Thoracic aorta (tissue), 2 donors: ENCODE results near the gene ORC1. TPM values are rescaled to one million over a fixed set of nuclear protein-coding genes. Genes with fewer than 3 reads are reported as not detected.

Source experiments
- ATAC-seq: fragments of 150-250 bp; one replicate; pipeline ENCODE4 v1.8.0; 2017; ENCODE audit warnings: low read depth; ENCODE audit not compliant: insufficient number of reproducible peaks, low FRiP score
- DNase-seq: peaks from one replicate; pipeline ENCODE4 v3.0.0-alpha.2; 2020; ENCODE audit warnings: low spot score
- H3K27ac ChIP-seq, 2 donors: fragments of 200-600 bp; sonication (generic); 1 replicate in 1 of 2; 2 replicates in 1 of 2; pipeline ENCODE4 v1.5.1; 2016; ENCODE audit warnings: mild to moderate bottlenecking in 2 of 2, moderate library complexity in 2 of 2
- H3K27me3 ChIP-seq: fragments of 200-600 bp; sonication (generic); replicated peaks from 2 replicates; pipeline ENCODE4 v1.6.0; 2016; ENCODE audit warnings: mild to moderate bottlenecking; ENCODE audit not compliant: insufficient read depth
- H3K36me3 ChIP-seq: fragments of 200-600 bp; sonication (generic); one replicate; pipeline ENCODE4 v1.5.1; 2016
- H3K4me1 ChIP-seq, 2 donors: fragments of 200-600 bp; sonication (generic); 1 replicate in 1 of 2; 2 replicates in 1 of 2; pipeline versions ENCODE4 v1.5.1 to v1.6.0; 2016; ENCODE audit warnings: low read depth in 2 of 2, mild to moderate bottlenecking in 1 of 2; ENCODE audit not compliant: control insufficient read depth in 1 of 2
- H3K4me3 ChIP-seq: fragments of 200-600 bp; sonication (generic); 2 replicates; pipeline ENCODE4 v1.5.1; 2016; ENCODE audit warnings: mild to moderate bottlenecking
- H3K9me3 ChIP-seq: fragments of 200-600 bp; sonication (generic); 2 replicates; pipeline ENCODE4 v1.5.1; 2016
- total RNA-seq, 2 donors: library from RNA; depleted of rRNA; stranded (reverse); fragments of >200 nt; gene quantifications; one replicate each; pipeline versions ENCODE4 v1.1.0 to v1.2.3, GENCODE V29; 2016
- TF ChIP-seq, protein P1 (sequence below): fragments of 200-600 bp; sonication (generic); IDR thresholded peaks from one replicate; pipeline ENCODE4 v1.5.1; 2019; ENCODE audit warnings: antibody characterized with exemption

Gene ORC1
- total RNA-seq, 2 donors from 2014 or later: 0.49 to 0.95 TPM

DNA sequence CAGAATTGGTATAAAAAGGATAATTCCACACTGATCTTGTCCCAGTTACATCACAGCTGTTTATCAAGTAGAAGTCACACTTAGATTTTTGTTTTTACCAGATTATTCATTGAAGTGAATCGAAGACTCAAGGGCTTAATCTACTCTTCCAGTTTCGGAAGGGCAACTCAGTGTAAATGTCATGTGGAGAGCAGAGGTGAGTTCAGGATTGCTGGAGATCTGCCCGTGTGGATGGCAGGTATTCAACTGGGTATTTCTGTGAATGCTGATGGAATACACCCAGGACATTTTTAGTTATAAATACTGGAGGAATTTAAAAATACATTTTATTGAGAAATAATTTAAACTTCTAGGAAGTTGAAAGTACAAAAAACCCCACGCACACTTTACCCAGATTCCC, 57.6 kb downstream of the ORC1 start:
- Histone ChIP-seq H3K27me3 (no peaks in the 10 kb centered on the region), H3K36me3 (peaks cover 2% of the 10 kb centered on the region), H3K4me1 (no peaks in the 10 kb centered on the region), H3K4me3 (no peak overlapping the region), H3K27ac (no peak overlapping the region), H3K9me3 (no peaks in the 10 kb centered on the region)
- TF ChIP-seq, protein P1, sequence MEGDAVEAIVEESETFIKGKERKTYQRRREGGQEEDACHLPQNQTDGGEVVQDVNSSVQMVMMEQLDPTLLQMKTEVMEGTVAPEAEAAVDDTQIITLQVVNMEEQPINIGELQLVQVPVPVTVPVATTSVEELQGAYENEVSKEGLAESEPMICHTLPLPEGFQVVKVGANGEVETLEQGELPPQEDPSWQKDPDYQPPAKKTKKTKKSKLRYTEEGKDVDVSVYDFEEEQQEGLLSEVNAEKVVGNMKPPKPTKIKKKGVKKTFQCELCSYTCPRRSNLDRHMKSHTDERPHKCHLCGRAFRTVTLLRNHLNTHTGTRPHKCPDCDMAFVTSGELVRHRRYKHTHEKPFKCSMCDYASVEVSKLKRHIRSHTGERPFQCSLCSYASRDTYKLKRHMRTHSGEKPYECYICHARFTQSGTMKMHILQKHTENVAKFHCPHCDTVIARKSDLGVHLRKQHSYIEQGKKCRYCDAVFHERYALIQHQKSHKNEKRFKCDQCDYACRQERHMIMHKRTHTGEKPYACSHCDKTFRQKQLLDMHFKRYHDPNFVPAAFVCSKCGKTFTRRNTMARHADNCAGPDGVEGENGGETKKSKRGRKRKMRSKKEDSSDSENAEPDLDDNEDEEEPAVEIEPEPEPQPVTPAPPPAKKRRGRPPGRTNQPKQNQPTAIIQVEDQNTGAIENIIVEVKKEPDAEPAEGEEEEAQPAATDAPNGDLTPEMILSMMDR: no peak
- DNase-seq (no peak), ATAC-seq (no peak)

- Histone ChIP-seq H3K4me3 (no peak overlapping the region), H3K36me3 (peaks cover 2% of the 10 kb centered on the region), H3K27ac (no peak overlapping the region), H3K27me3 (no peaks in the 10 kb centered on the region), H3K9me3 (no peaks in the 10 kb centered on the region), H3K4me1 (no peaks in the 10 kb centered on the region)
- ATAC-seq: no peak
- DNase-seq: no peak
- TF ChIP-seq, protein P1: no peak
Observed at GRCh38 chr1:52345252-52345651, 59.0 kb downstream of the ORC1 start.

DNA sequence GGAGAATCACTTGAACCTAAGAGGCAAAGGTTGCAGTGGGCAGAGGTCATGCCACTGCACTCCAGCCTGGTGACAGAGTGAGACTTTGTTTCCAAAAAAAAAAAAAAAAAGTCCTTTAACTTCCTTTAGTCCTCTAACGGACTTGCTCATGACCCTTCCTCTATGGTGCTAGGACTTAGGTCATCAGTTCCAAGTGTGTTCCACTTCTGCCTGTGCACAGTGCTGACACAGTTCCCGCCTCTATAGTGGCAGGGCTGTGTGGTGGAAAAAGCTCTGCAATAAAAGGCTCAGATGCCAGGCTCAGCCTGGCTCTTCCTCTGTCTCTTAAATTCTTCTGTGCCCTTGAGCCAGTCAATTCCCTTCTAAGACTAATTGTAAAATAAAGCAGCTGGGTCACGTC, 60.2 kb downstream of the ORC1 start:
- no peak for DNase-seq
- H3K4me1 ChIP-seq: no peaks in the 10 kb centered on the region
- H3K9me3 ChIP-seq: no peaks in the 10 kb centered on the region
- no peaks in the 10 kb centered on the region for H3K27me3 ChIP-seq
- no peak for ATAC-seq
- peaks cover 6% of the 10 kb centered on the region for H3K36me3 ChIP-seq
- H3K4me3 ChIP-seq: no peak overlapping the region
- H3K27ac ChIP-seq: no peak overlapping the region
- TF ChIP-seq, protein P1: no peak

DNA sequence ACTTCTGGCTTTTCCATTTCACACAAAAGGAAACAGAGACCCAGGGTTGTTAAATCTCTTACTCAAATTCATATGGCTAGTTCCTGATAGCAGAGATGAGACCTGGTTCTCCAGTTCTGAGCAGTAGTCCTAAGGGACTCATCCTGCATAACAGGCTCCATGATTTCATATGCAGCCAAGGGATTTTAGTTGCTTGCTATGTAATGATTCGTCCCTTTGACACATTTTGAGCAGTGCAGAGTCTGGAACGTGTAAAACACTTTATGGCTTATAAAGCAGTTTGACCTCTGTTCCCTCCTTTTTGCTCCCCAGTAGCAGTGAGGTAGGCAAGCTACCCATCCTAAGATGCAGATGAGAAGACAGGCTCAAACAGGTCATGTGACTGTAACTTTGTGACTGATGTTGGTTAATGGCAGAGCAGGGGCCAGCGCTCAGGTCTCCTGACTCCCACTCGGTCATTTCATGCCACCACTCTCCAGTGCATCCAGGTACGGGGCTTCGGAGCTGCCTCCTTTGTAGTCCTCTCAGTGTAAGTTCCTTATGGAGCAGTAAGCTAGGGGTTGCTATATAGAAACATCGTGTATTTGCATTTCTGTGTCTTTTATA, 62.5 kb downstream of the ORC1 start:
- Histone ChIP-seq H3K4me1 (no peaks in the 10 kb centered on the region), H3K9me3 (no peaks in the 10 kb centered on the region), H3K36me3 (peaks cover 3% of the 10 kb centered on the region), H3K4me3 (no peak overlapping the region), H3K27ac (no peak overlapping the region), H3K27me3 (no peaks in the 10 kb centered on the region)
- TF ChIP-seq, protein P1: no peak
- ATAC-seq: no peak
- no peak for DNase-seq

GRCh38 chr1:52337439-52337838, 66.8 kb downstream of the ORC1 start:
- H3K4me1 ChIP-seq: no peaks in the 10 kb centered on the region
- H3K9me3 ChIP-seq: no peaks in the 10 kb centered on the region
- TF ChIP-seq, protein P1: no peak
- H3K36me3 ChIP-seq: peaks cover 7% of the 10 kb centered on the region
- ATAC-seq (no peak), DNase-seq (no peak)
- no peaks in the 10 kb centered on the region for H3K27me3 ChIP-seq
- no peak overlapping the region for H3K27ac ChIP-seq
- H3K4me3 ChIP-seq: no peak overlapping the region
